D721Med (cell line): ENCODE measurements around the gene FYB1.

Source experiments
- DNase-seq: peaks from one replicate; pipeline ENCODE4 v3.0.0; 2011; ENCODE audit warnings: low spot score; ENCODE audit not compliant: insufficient read length
- FAIRE-seq: peaks from 2 replicates; lab custom pipeline; 2011; peaks lifted over from hg19 to GRCh38; lab: Jason Lieb, UNC
- TF ChIP-seq, protein P1 (sequence below): IDR thresholded peaks from 2 replicates; pipeline ENCODE4 v1.5.1; 2012; ENCODE audit warnings: mild to moderate bottlenecking, control low read depth; ENCODE audit not compliant: insufficient read depth; ENCODE audit errors: missing control alignments

The FYB1 gene

DNA sequence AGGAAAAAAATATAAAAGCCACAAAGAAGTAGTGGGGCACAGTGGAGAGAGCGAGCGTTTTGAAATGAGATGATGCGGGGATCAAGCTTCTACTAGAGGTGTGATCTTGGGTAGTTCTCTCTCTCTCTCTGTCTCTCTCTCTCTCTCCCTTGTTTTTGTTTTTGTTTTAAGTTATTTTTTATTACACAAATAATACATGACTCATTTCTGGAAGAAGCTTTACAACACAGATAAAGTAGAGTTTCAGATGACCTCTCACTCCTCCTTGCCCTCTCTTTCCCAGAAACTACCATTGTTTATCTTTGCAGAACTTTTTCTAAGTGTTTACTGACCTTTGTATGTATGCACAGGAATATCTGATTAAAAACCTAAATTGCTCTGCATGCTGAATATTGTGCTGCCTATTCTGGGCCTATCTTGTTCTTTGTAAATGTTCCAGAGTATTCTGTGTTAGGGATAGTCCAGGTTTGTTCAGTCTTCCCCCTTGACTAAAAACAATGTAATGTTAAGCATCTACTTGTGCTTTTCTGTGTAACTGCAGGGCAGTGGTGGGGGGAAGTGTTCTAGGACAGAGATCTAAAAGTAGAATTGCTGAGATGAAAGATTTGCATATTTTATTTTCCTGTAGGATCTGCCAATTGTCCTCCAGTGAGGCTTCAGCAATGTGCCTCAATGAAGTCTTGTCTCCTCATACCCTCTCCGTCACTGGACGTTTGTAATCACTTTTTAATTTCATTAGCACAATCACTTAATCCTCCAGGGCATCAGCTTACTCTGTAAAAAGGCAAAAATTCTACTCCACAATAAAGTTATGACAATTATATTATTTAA, 52.0 kb downstream of the FYB1 start:
- no peak for DNase-seq
- TF ChIP-seq, protein P1, sequence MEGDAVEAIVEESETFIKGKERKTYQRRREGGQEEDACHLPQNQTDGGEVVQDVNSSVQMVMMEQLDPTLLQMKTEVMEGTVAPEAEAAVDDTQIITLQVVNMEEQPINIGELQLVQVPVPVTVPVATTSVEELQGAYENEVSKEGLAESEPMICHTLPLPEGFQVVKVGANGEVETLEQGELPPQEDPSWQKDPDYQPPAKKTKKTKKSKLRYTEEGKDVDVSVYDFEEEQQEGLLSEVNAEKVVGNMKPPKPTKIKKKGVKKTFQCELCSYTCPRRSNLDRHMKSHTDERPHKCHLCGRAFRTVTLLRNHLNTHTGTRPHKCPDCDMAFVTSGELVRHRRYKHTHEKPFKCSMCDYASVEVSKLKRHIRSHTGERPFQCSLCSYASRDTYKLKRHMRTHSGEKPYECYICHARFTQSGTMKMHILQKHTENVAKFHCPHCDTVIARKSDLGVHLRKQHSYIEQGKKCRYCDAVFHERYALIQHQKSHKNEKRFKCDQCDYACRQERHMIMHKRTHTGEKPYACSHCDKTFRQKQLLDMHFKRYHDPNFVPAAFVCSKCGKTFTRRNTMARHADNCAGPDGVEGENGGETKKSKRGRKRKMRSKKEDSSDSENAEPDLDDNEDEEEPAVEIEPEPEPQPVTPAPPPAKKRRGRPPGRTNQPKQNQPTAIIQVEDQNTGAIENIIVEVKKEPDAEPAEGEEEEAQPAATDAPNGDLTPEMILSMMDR, result no peak
- no peak for FAIRE-seq

DNA sequence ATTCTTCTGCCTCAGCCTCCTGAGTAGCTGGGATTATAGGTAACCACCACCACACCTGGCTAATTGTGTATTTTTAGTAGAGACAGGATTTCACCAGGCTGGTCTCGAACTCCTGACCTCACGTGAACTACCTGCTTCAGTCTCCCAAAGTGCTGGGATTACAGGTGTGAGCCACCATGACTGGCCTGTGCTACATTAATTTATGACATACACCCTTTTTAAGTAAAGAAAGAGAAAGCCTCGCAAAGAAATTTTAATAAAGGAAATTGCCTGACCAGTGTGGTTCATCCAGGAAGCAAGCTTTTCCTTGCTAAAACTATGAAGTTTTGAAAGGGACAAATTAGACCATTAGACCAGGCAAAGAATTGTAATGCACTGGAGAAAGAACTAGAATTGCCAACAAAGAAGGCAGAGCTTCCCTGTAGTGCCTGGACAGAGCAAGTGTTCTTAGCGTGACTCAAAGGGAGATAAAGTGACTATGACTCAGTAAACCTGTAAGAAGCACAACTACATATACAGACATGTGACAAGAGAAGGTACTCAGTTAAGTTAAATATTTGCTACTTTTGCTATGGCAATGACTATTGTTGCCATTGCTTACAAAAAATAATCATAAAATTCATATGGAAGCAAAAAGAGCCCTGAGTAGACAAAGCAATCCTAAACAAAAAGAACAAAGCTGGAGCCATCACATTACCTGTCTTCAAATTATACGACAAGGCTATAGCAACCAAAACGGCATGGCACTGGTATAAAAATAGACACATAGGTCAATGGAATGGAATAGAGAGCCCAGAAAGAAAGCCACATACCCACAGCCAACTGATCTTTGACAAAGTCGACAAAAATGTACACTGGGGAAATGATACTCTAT, 54.6 kb downstream of the FYB1 start:
- DNase-seq (no peak), FAIRE-seq (no peak)
- TF ChIP-seq, protein P1, result no peak

DNA sequence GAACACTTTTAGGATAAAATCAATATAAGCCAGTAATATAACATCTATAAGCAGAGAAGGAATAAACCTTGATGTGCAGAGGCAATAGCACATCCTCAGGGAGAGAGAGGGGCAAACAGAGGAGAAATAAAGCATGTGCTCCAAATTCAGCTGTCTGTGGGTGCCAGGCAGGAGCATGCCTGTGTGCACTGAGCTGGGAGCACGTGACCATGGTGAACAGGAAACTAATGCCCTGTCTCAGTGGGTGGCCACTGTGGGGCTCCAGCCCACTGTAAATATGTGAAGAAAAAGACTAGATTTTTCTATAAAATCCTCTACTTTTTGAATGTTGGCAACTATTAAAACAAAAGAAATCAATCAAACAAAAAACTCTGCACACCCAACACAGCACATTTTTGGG, 55.3 kb downstream of the FYB1 start:
- FAIRE-seq (no peak), DNase-seq (no peak)
- TF ChIP-seq, protein P1, result no peak

DNA sequence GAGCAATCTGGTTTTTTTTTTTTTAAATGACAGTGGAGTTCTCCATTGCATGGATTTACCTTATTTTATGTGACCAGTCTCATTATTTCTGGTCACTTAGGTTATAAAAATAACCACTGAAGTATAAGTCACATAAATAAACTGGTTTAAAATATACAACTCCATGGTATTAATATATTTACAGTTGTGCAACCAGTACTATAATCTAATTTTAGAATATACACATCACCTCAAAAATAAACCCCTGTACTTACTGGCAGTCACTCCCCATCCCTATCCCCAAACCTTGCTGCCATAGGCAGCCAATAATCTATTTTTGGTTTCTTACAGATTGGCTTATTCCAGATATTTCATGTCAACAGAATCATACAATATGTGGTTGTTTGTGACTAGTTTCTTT, 57.8 kb downstream of the FYB1 start:
- FAIRE-seq, result no peak

DNA sequence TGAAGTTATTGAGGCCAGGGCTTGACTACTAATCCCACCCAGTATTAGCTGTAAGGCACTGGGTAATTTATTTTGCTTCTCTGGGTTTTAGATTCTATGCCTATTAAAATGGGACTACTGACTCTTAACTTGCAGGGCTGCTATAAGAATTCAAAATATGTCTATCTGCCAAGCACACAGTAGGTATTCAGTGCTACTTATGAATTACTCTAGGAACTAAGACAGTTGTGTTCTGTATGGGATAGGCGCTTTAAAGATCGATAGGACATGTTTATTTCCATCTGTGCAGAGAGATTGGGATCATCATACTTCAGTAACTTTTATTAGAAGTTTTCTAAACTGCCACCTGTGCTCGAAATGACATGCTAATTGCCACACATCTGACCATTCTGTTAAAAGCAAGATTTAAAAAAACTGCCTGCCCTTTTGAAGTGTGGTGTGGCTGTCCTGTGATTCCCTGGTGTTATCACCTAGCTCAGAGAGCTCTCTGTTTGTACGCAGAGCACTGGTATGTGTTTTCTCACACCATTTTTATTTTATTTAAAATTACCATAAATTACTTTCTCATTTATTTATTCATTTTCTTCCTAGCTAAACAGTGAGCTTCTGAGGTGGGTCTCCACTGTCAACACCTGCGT, 58.7 kb downstream of the FYB1 start:
- FAIRE-seq, result no peak
- DNase-seq, result no peak
- TF ChIP-seq, protein P1, result no peak

More for the DNA sequence above, 57.8 kb downstream of the FYB1 start:
- no peak for DNase-seq
- TF ChIP-seq, protein P1, result no peak

DNA sequence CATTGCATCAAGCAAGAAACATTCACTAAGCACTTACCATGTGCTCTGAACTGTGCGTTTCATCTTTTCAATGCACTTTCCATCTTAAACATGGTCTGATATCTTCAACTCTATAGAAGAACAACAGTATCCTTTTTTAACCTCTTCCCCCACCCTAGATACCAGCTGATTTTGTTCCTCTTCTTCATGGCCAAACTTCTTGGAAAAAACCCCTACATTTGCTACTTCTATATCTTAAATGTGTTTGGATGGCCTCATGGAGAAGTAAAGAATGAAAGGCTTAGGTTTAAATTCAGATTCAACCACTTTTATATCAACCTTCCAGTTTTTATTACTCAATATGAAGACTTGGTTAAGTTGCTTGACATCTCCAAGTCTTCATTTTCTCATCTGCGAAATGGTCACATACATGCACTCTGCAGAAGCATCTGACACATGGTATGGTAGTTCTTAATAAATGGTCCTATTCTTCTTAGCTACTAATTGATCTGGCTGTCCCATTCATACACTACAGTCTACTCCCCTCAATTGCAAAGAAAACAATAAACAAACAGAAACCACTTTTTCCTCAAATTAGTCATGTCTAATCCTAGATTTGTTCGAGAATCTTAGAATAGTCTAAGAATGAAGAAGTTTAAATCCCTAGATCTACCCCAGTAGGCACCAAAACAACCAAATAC, 59.4 kb downstream of the FYB1 start:
- DNase-seq (no peak), FAIRE-seq (no peak)
- TF ChIP-seq, protein P1, result no peak
